CD8-positive, alpha-beta memory T cell (primary cell): ENCODE measurements around the gene TMEM97. TPM values are rescaled to one million over a fixed set of nuclear protein-coding genes. Genes with fewer than 3 reads are reported as not detected.
A peak's percentile ranks its signal among the peaks of the same experiment; 100 is the strongest.
"Not testable (repeated sequence)": the region's sequence is repeated elsewhere in the genome, so short reads cannot be mapped to it uniquely, and the experiment has no call there.

Experiments used
- CTCF ChIA-PET: fragments of 350-600 bp; sonication (Branson Sonifier 250); formaldehyde crosslinking; loops from one replicate; lab custom pipeline; 2021; ENCODE audit warnings: antibody characterized with exemption; lab: Charles Lee
- POLR2A ChIA-PET: fragments of 350-600 bp; sonication (Branson Sonifier 250); formaldehyde crosslinking; loops from one replicate; lab custom pipeline; 2021; ENCODE audit warnings: antibody characterized with exemption; lab: Charles Lee
- DNase-seq, 5 donors: peaks; one replicate each; pipeline versions ENCODE4 v3.0.0 to v3.0.0-alpha.2; 2020 to 2022; ENCODE audit warnings: mixed read lengths in 1 of 5
- H3K27ac ChIP-seq: one replicate; pipeline ENCODE4 v1.7.0; 2013; ENCODE audit warnings: low read depth, mild to moderate bottlenecking, low read length, moderate library complexity
- H3K27me3 ChIP-seq: 2 replicates; pipeline ENCODE4 v1.7.0; 2013; ENCODE audit warnings: low read length, mild to moderate bottlenecking; ENCODE audit not compliant: insufficient read depth, poor library complexity, severe bottlenecking
- H3K36me3 ChIP-seq: 2 replicates; pipeline ENCODE4 v1.7.0; 2013; ENCODE audit warnings: mild to moderate bottlenecking, low read length, moderate library complexity; ENCODE audit not compliant: insufficient read depth
- H3K4me1 ChIP-seq: 2 replicates; pipeline ENCODE4 v1.7.0; 2013; ENCODE audit warnings: mild to moderate bottlenecking, low read length, moderate library complexity; ENCODE audit not compliant: insufficient read depth
- H3K4me3 ChIP-seq: 2 replicates; pipeline ENCODE4 v1.7.0; 2013; ENCODE audit warnings: mild to moderate bottlenecking, low read length
- H3K9me3 ChIP-seq: 2 replicates; pipeline ENCODE4 v1.7.0; 2013; ENCODE audit warnings: mild to moderate bottlenecking, low read length
- H3K27ac Mint-ChIP-seq, 8 donors: one replicate each; pipeline ENCODE4 v1.8.0; 2020 to 2021; ENCODE audit warnings: mixed read lengths in 8 of 8, mild to moderate bottlenecking in 6 of 8, inconsistent platforms in 3 of 8, moderate library complexity in 3 of 8
- H3K27me3 Mint-ChIP-seq, 2 donors: one replicate each; pipeline ENCODE4 v1.8.0; 2020 to 2021; ENCODE audit warnings: mixed read lengths in 2 of 2, mild to moderate bottlenecking in 1 of 2, moderate library complexity in 1 of 2
- H3K36me3 Mint-ChIP-seq, 3 donors: one replicate each; pipeline ENCODE4 v1.8.0; 2020 to 2021; ENCODE audit warnings: mixed read lengths in 3 of 3, inconsistent platforms in 1 of 3, mild to moderate bottlenecking in 1 of 3
- H3K4me1 Mint-ChIP-seq, 3 donors: one replicate each; pipeline ENCODE4 v1.8.0; 2020 to 2021; ENCODE audit warnings: mixed read lengths in 3 of 3, inconsistent platforms in 1 of 3, mild to moderate bottlenecking in 1 of 3
- H3K4me3 Mint-ChIP-seq, 7 donors: one replicate each; pipeline ENCODE4 v1.8.0; 2020 to 2021; ENCODE audit warnings: mixed read lengths in 7 of 7, mild to moderate bottlenecking in 6 of 7, moderate library complexity in 4 of 7, inconsistent platforms in 2 of 7
- H3K9me3 Mint-ChIP-seq, 5 donors: one replicate each; pipeline ENCODE4 v1.8.0; 2020 to 2022; ENCODE audit warnings: mixed read lengths in 5 of 5, mild to moderate bottlenecking in 3 of 5, moderate library complexity in 2 of 5, inconsistent platforms in 1 of 5
- polyA plus RNA-seq: library from polyadenylated mRNA; unstranded; fragments of 300-500 nt; fragmentation: Illumina TruSeq; gene quantifications from one replicate; pipeline ENCODE4 v1.2.3, GENCODE V29; 2021
- total RNA-seq, 2 experiments: library from RNA; stranded (reverse); gene quantifications; one replicate each; pipeline ENCODE4 v1.2.3, GENCODE V29; 2021

The TMEM97 gene
- total and polyA plus RNA-seq, 3 experiments from 2014 or later = 10.4 to 67.1 (median 64.9) TPM

GRCh38 chr17:28334666-28335200, 15.7 kb downstream of the TMEM97 start:
- Mint-ChIP-seq H3K36me3 (peaks cover 0 to 41% (median 3%) of the 10 kb centered on the region in 3 donors), H3K4me3 (peak overlapping the region; percentile 90 to 99 (median 96)), H3K9me3 (no peaks in the 10 kb centered on the region), H3K27ac (peak overlapping the region; percentile 92 to 99 (median 96)), H3K27me3 (no peaks in the 10 kb centered on the region), H3K4me1 (peaks cover 39 to 56% (median 50%) of the 10 kb centered on the region in 3 donors)
- Histone ChIP-seq H3K27me3 (no peaks in the 10 kb centered on the region), H3K27ac (peak overlapping the region; percentile 98), H3K9me3 (no peaks in the 10 kb centered on the region), H3K36me3 (no peaks in the 10 kb centered on the region), H3K4me1 (peaks cover 31% of the 10 kb centered on the region), H3K4me3 (peak overlapping the region; percentile 86)
- POLR2A ChIA-PET = interaction anchor here (0.8 to 2.5 kb wide), 8 partner anchors 15 to 617 kb away, joined by 3 to 62 read pairs (median 6); partner anchors contain the start of genes PHF12, POLDIP2, SARM1 and TMEM97
- no peak for DNase-seq
- CTCF ChIA-PET = interaction anchor here (0.7 to 3.7 kb wide), 7 partner anchors 13 to 529 kb away, joined by 3 to 30 read pairs (median 3); partner anchors contain the start of gene POLDIP2

- H3K27ac Mint-ChIP-seq = peak within 1 kb of the TSS; percentile 92 to 99 (median 96)
- peak within 1 kb of the TSS; percentile 90 to 99 (median 96) for H3K4me3 Mint-ChIP-seq
- CTCF ChIA-PET = interaction anchor here (0.7 to 3.7 kb wide), 12 partner anchors 10 to 618 kb away, joined by 3 to 30 read pairs (median 3); partner anchors contain the start of gene POLDIP2
- Histone ChIP-seq H3K36me3 (no peaks in the 10 kb centered on the region), H3K4me1 (peaks cover 31% of the 10 kb centered on the region), H3K27ac (peak within 1 kb of the TSS; percentile 98), H3K4me3 (peak within 1 kb of the TSS; percentile 86), H3K27me3 (no peaks in the 10 kb centered on the region), H3K9me3 (no peaks in the 10 kb centered on the region)
- peaks cover 39 to 56% (median 50%) of the 10 kb centered on the region in 3 donors for H3K4me1 Mint-ChIP-seq
- H3K9me3 Mint-ChIP-seq = no peaks in the 10 kb centered on the region
- H3K27me3 Mint-ChIP-seq = no peaks in the 10 kb centered on the region
- peaks cover 0 to 45% (median 4%) of the 10 kb centered on the region in 3 donors for H3K36me3 Mint-ChIP-seq
- DNase-seq = peak; percentile 95 to 99 (median 97)
- POLR2A ChIA-PET = interaction anchor here (0.6 to 2.5 kb wide), 13 partner anchors 15 to 617 kb away, joined by 3 to 62 read pairs (median 5); partner anchors contain the start of genes BLTP2, PHF12, POLDIP2 and RPL23A
These were observed 16.4 kb downstream of the TMEM97 start, which contains the start of the genes IFT20 and TNFAIP1 for GRCh38 chr17:28335201-28335958. IFT20 (minus strand) TSS chr17:28335472; CDS start chr17:28331985, 3,487 bp downstream. TNFAIP1 (plus strand) TSS chr17:28335761; CDS start chr17:28339522, 3,761 bp downstream.

- Histone ChIP-seq H3K9me3 (no peaks in the 10 kb centered on the region), H3K27ac (peak overlapping the region; percentile 98), H3K27me3 (no peaks in the 10 kb centered on the region), H3K4me3 (peak overlapping the region; percentile 86), H3K4me1 (peaks cover 31% of the 10 kb centered on the region), H3K36me3 (no peaks in the 10 kb centered on the region)
- ChIA-PET CTCF (interaction anchor here (0.9 to 3.7 kb wide), 11 partner anchors 9 to 617 kb away, joined by 3 to 30 read pairs (median 3); partner anchors contain the start of gene POLDIP2), POLR2A (interaction anchor here (0.6 to 2.5 kb wide), 12 partner anchors 16 to 616 kb away, joined by 3 to 62 read pairs (median 5); partner anchors contain the start of genes BLTP2, PHF12, POLDIP2 and RPL23A)
- Mint-ChIP-seq H3K36me3 (peaks cover 0 to 45% (median 4%) of the 10 kb centered on the region in 3 donors), H3K4me3 (peak overlapping the region; percentile 90 to 99 (median 96)), H3K27me3 (no peaks in the 10 kb centered on the region), H3K4me1 (peaks cover 39 to 56% (median 50%) of the 10 kb centered on the region in 3 donors), H3K9me3 (no peaks in the 10 kb centered on the region), H3K27ac (peak overlapping the region; percentile 92 to 99 (median 94))
- no peak for DNase-seq
These were observed 17.2 kb downstream of the TMEM97 start for GRCh38 chr17:28335959-28336871.

DNA sequence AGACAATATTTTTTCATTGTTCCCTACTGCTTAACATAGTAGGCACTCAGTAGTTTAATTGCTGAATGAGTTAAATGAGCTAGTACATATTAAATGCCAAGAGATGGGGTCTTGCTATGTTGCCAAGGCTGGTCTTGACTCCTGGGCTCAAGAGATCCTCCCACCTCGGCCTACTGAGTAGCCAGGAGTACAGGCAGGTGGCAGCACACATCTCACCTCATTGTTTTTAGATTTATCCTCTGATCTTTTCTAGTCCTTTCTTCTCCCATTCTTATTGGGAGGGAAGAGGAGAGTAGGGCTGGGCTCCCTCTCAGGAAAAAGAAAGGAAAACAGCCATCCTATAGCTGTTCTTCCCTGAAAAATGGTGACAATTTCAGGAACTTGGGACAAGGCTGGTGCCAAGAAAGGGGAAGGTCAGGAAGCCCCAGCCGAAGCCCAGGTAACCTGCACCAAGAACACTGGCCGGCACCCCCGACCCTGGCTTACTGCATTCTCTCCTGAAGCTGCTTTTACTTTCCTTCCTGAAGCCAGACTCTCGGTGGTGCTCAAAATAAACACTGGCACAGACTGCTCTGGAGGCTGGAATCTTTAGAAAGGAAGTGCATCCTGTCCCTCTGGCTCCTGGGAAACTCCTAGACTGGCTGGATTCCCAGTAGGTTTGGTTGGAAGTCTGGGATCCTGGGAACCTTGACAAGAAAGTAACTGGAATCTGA, 19.2 kb downstream of the TMEM97 start:
- H3K9me3 ChIP-seq = no peaks in the 10 kb centered on the region
- H3K27me3 Mint-ChIP-seq = no peaks in the 10 kb centered on the region
- H3K4me3 ChIP-seq = no peak overlapping the region
- H3K36me3 Mint-ChIP-seq = peaks cover 0 to 53% (median 6%) of the 10 kb centered on the region in 3 donors
- CTCF ChIA-PET = interaction anchor here (1.2 kb wide), 1 partner anchor 19 kb away, joined by 4 read pairs; the partner anchor contains the start of gene POLDIP2
- H3K36me3 ChIP-seq = peaks cover 15% of the 10 kb centered on the region
- no peaks in the 10 kb centered on the region for H3K9me3 Mint-ChIP-seq
- H3K27ac Mint-ChIP-seq = peak overlapping the region in 4 of 8 donors; percentile 45 to 93 (median 49)
- POLR2A ChIA-PET = interaction anchor here (1.0 kb wide), 2 partner anchors 18 to 19 kb away, joined by 3 to 4 read pairs; partner anchors contain the start of gene POLDIP2
- H3K4me3 Mint-ChIP-seq = peak overlapping the region in 1 of 7 donors; percentile 95
- peaks cover 31% of the 10 kb centered on the region for H3K4me1 ChIP-seq
- peaks cover 34 to 47% (median 37%) of the 10 kb centered on the region in 3 donors for H3K4me1 Mint-ChIP-seq
- no peak overlapping the region for H3K27ac ChIP-seq
- no peaks in the 10 kb centered on the region for H3K27me3 ChIP-seq
- DNase-seq = no peak

DNA sequence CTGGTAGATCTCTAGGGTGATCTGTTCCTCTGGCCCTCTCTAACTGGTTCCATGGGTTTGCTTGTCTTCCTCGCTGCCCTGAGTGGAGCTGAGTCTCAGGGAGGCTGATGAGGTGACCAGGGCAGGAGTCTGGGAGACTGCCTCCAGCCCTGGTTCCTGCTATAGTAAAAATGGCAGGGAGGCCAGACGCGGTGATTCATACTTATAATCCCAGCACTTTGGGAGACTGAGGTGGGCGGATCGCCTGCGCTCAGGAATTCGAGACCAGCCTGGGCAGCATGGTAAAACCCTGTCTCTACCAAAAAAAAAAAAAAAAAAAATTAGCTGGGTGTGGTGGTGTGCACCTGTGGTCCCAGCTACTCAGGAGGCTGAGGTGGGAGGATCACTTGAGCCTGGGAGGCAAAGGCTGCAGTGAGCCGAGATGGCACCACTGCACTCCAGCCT, 19.8 kb downstream of the TMEM97 start:
- DNase-seq, H3K27me3 ChIP-seq, H3K27ac ChIP-seq, CTCF ChIA-PET, H3K27me3 Mint-ChIP-seq, H3K9me3 Mint-ChIP-seq, H3K4me3 ChIP-seq, H3K9me3 ChIP-seq: not testable (repeated sequence)
- peaks cover 30% of the 10 kb centered on the region for H3K4me1 ChIP-seq
- Mint-ChIP-seq H3K4me1 (peaks cover 33 to 42% (median 34%) of the 10 kb centered on the region in 3 donors), H3K4me3 (peak overlapping the region in 1 of 7 donors; percentile 95), H3K36me3 (peaks cover 0 to 57% (median 6%) of the 10 kb centered on the region in 3 donors), H3K27ac (peak overlapping the region in 4 of 8 donors; percentile 45 to 71 (median 48))
- POLR2A ChIA-PET = interaction anchor here (0.6 kb wide), 1 partner anchor 99 kb away, joined by 4 read pairs; no protein-coding TSS in a partner anchor
- H3K36me3 ChIP-seq = peaks cover 15% of the 10 kb centered on the region

GRCh38 chr17:28339431-28339830, 20.4 kb downstream of the TMEM97 start:
- CTCF ChIA-PET = no interaction called here
- Mint-ChIP-seq H3K9me3 (no peaks in the 10 kb centered on the region), H3K4me1 (peaks cover 27 to 36% (median 28%) of the 10 kb centered on the region in 3 donors), H3K27ac (peak overlapping the region in 1 of 8 donors; percentile 15), H3K4me3 (no peak overlapping the region), H3K36me3 (peaks cover 0 to 63% (median 6%) of the 10 kb centered on the region in 3 donors), H3K27me3 (no peaks in the 10 kb centered on the region)
- H3K4me3 ChIP-seq = no peak overlapping the region
- POLR2A ChIA-PET = interaction anchor here (0.6 kb wide), 1 partner anchor 99 kb away, joined by 4 read pairs; no protein-coding TSS in a partner anchor
- H3K9me3 ChIP-seq = no peaks in the 10 kb centered on the region
- no peak for DNase-seq
- H3K4me1 ChIP-seq = peaks cover 24% of the 10 kb centered on the region
- peaks cover 15% of the 10 kb centered on the region for H3K36me3 ChIP-seq
- no peak overlapping the region for H3K27ac ChIP-seq
- H3K27me3 ChIP-seq = no peaks in the 10 kb centered on the region
